ENCODE results near the gene ASIC3. TPM values are rescaled to one million over a fixed set of nuclear protein-coding genes. Genes with fewer than 3 reads are reported as not detected.
"Not testable (repeated sequence)": the region's sequence is repeated elsewhere in the genome, so short reads cannot be mapped to it uniquely, and the experiment has no call there.

ASIC3 gene
- 8.6 TPM for total RNA-seq
- long read RNA-seq: 0 reads

GRCh38 chr7:151047976-151048815 is at the start of gene ASIC3:
TSS of gene ASIC3 (plus strand) at chr7:151048531. CDS start at chr7:151048886, 355 bp downstream.
- ATAC-seq: no peak
- DNase-seq: no peak
- intact Hi-C loops (cut with micrococcal nuclease): no loop called here

- DNase-seq: no peak
- ATAC-seq: no peak
- intact Hi-C loops (cut with micrococcal nuclease): no loop called here
Measured at GRCh38 chr7:150999001-150999400, 49.3 kb upstream of the ASIC3 start.

GRCh38 chr7:150999497-151000230 is 48.7 kb upstream of the ASIC3 start:
- ATAC-seq (no peak), DNase-seq (no peak)
- intact Hi-C loops (cut with micrococcal nuclease): no loop called here

DNA sequence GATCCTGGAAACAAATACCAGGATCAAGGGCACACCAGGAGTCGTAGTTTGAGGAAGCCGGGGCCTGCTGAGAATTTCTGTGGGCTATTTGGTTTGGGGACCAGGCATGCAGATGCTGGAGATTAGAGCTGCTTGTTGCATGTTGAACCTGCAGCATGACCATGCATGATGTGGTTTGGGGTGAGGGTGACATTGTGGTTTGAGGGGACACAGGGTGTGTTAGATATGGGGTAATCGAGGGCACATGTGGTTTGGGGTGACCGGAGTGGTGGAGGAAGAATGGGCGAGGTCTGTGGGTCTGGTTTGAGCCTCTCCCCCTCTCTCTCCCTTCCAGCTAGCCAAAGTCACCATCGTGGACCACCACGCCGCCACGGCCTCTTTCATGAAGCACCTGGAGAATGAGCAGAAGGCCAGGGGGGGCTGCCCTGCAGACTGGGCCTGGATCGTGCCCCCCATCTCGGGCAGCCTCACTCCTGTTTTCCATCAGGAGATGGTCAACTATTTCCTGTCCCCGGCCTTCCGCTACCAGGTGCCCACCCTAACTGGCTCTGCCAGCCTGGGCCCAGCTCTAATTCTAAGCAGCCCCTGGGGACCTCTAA is 47.3 kb upstream of the ASIC3 start:
- no peak for ATAC-seq
- intact Hi-C loops (cut with micrococcal nuclease): no loop called here
- no peak for DNase-seq

DNA sequence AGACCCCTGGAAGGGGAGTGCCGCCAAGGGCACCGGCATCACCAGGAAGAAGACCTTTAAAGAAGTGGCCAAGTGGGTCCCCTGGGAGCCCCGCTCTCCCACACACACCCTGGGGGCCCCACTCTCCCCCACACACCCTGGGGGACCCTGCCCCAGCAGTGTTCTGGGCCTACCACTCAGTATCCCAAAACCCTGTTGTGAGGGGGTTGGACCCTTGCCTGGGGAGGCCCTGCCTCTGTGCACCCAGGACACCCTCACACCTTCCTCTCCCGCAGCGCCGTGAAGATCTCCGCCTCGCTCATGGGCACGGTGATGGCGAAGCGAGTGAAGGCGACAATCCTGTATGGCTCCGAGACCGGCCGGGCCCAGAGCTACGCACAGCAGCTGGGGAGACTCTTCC is 46.8 kb upstream of the ASIC3 start:
- ATAC-seq: no peak
- intact Hi-C loops (cut with micrococcal nuclease): no loop called here
- no peak for DNase-seq

- intact Hi-C loops (cut with micrococcal nuclease): no loop called here
- ATAC-seq (no peak), DNase-seq (no peak)
Measured at GRCh38 chr7:151003572-151003971, 44.8 kb upstream of the ASIC3 start.

GRCh38 chr7:151005566-151005965 is 42.8 kb upstream of the ASIC3 start:
- DNase-seq (no peak), ATAC-seq (no peak)
- intact Hi-C loops (cut with micrococcal nuclease): no loop called here

GRCh38 chr7:151006590-151007300 is 41.6 kb upstream of the ASIC3 start:
- intact Hi-C loops (cut with micrococcal nuclease): no loop called here
- DNase-seq (no peak), ATAC-seq (no peak)

- ATAC-seq: peak; percentile 51
- peak; percentile 53 for DNase-seq
- intact Hi-C loops (cut with micrococcal nuclease): no loop called here
Measured at GRCh38 chr7:151007469-151007898, 40.8 kb upstream of the ASIC3 start.

DNA sequence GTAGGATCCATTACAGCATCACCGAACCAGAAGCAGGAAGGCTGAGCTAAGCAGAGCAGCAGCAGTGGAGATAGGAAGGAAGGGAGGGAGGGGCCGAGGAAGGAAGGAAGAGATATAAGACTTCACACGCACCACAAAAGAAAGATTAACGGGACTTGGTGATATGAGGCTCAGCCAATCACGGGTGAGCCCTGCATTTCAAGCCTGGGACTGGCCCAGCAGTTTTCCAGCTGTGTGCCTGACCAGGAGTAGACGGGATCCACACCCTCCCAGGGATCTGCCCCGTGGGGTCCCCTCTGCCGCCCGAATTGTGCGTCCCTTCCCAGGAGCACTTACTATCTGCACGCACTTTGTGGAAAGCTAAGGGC is 40.2 kb upstream of the ASIC3 start:
- intact Hi-C loops (cut with micrococcal nuclease): no loop called here
- ATAC-seq (peak; percentile 47), DNase-seq (no peak)

GRCh38 chr7:151008511-151009323 is 39.6 kb upstream of the ASIC3 start:
- DNase-seq (peak; percentile 85), ATAC-seq (peak; percentile 73)
- intact Hi-C loops (cut with micrococcal nuclease): no loop called here

- intact Hi-C loops (cut with micrococcal nuclease): no loop called here
- DNase-seq (no peak), ATAC-seq (no peak)
Measured at GRCh38 chr7:151009327-151010036, 38.8 kb upstream of the ASIC3 start.

DNA sequence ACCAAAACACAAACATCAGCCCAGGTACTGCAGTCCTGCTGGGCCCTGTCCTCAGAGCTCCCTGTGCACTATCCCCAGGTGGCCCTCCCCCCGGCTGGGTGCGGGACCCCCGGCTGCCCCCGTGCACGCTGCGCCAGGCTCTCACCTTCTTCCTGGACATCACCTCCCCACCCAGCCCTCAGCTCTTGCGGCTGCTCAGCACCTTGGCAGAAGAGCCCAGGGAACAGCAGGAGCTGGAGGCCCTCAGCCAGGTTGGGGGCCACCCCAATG is 38.4 kb upstream of the ASIC3 start:
- DNase-seq: no peak
- no peak for ATAC-seq

DNA sequence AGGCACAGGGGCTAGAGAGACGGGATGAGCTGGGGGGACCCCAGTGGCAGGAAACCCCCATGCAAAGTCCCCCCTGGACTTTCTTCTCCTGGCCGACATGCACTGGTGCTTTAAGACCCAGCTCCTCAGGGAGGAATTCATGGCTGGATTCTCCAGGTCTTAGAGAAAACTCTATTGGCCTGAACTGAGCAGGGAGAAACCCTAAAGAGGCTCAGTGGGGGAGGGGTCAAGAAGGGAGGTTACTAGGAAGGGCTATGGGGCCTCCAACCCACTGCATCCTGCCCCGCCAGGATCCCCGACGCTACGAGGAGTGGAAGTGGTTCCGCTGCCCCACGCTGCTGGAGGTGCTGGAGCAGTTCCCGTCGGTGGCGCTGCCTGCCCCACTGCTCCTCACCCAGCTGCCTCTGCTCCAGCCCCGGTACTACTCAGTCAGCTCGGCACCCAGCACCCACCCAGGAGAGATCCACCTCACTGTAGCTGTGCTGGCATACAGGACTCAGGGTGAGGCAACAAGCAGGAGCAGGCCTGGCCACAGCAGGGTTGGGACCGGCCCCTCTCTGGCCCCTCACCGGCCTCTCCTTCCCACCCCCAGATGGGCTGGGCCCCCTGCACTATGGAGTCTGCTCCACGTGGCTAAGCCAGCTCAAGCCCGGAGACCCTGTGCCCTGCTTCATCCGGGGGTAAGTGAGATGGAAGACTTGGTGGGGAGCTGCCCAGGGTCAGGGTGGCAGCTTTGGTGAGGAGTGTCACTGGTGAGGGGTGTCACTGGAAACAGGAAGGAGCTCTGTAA is 37.8 kb upstream of the ASIC3 start:
- ATAC-seq (no peak), DNase-seq (no peak)
- intact Hi-C loops (cut with micrococcal nuclease): no loop called here

More for the DNA sequence above, 38.4 kb upstream of the ASIC3 start:
- intact Hi-C loops (cut with micrococcal nuclease): no loop called here

- no peak for DNase-seq
- no peak for ATAC-seq
- intact Hi-C loops (cut with micrococcal nuclease): no loop called here
Measured at GRCh38 chr7:151011097-151011409, 37.3 kb upstream of the ASIC3 start.

DNA sequence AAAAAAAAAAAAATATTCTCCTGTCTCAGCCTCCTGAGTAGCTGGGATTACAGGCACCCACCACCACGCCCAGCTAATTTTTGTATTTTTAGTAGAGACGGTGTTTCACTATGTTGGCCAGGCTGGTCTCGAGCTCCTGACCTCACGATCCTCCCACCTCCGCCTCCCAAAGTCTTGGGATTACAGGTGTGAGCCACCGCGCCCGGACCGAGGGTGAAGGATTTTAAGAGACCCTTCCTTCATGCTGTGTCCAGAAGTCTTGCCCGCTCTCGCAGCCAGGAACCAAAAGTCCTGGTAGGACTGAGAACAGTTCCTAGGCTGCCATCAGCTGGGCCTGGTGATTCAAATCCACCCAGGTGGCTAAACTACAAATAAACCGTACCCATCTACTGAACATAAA is 36.7 kb upstream of the ASIC3 start:
- intact Hi-C loops (cut with micrococcal nuclease); DNase-seq; ATAC-seq: not testable (repeated sequence)

DNA sequence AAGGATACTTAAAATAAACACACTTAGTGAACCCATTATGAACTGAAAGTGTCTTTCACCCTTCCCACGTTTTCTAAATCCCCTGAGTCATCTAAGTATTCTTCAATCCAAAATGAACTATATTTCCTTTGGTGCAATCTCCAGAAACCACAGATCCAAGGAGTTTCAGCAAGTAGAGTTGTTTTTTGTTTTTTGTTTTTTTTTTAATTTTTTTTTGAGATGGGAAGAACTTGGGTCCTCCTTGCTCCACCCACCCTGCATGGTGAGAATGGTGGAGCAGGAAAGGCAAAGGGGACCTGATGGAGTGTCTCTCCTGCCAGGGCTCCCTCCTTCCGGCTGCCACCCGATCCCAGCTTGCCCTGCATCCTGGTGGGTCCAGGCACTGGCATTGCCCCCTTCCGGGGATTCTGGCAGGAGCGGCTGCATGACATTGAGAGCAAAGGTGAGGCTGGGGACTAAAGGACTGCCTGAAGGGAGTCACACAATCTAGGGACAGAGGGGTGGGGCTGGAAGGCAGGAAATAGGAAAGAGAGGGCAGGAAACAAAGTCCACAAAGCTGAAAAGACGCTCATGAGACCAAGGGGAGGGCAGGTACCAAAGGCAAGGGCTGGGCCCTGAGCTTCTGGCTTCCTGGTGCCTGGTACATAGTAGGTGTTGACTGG is 36.2 kb upstream of the ASIC3 start:
- intact Hi-C loops (cut with micrococcal nuclease): no loop called here
- no peak for ATAC-seq
- DNase-seq: no peak

Data from left ventricle myocardium superior (tissue), 1 donor.